Activated CD8-positive, alpha-beta T cell treated with anti-CD3 and anti-CD28 coated beads for 36 hours (primary cell): ENCODE results near the gene IRS1. TPM values are rescaled to one million over a fixed set of nuclear protein-coding genes. Genes with fewer than 3 reads are reported as not detected.

Source experiments
- ATAC-seq: fragments of 200-7000 bp; cut with Tn5 transposase; one replicate; pipeline ENCODE4 v1.10.0; 2021; ENCODE audit warnings: mild to moderate bottlenecking, moderate library complexity
- CTCF ChIA-PET: fragments of 350-600 bp; sonication (Branson Sonifier 250); formaldehyde crosslinking; loops from one replicate; lab custom pipeline; 2021; ENCODE audit warnings: antibody characterized with exemption; lab: Charles Lee
- POLR2A ChIA-PET: fragments of 350-600 bp; sonication (Branson Sonifier 250); formaldehyde crosslinking; loops from one replicate; lab custom pipeline; 2021; ENCODE audit warnings: antibody characterized with exemption; lab: Charles Lee
- DNase-seq: peaks from one replicate; pipeline ENCODE4 v3.0.0-alpha.2; 2020
- H3K27ac Mint-ChIP-seq: one replicate; pipeline ENCODE4 v1.8.0; 2021; ENCODE audit warnings: mild to moderate bottlenecking, mixed read lengths
- H3K27me3 Mint-ChIP-seq: one replicate; pipeline ENCODE4 v1.8.0; 2021; ENCODE audit warnings: mixed read lengths
- H3K36me3 Mint-ChIP-seq: one replicate; pipeline ENCODE4 v1.8.0; 2021; ENCODE audit warnings: low read depth, mixed read lengths
- H3K4me1 Mint-ChIP-seq: one replicate; pipeline ENCODE4 v1.8.0; 2021; ENCODE audit warnings: low read depth, mixed read lengths
- H3K4me3 Mint-ChIP-seq: one replicate; pipeline ENCODE4 v1.8.0; 2021; ENCODE audit warnings: mild to moderate bottlenecking, moderate library complexity, mixed read lengths
- H3K9me3 Mint-ChIP-seq: one replicate; pipeline ENCODE4 v1.8.0; 2021; ENCODE audit warnings: mixed read lengths
- intact Hi-C: fragments of 100-400 bp; cut with micrococcal nuclease; formaldehyde crosslinking; loops from one replicate; pipeline ENCODE4 v1.10.0; 2022
- total RNA-seq, 2 experiments: library from RNA; stranded (reverse); gene quantifications; one replicate each; pipeline ENCODE4 v1.2.3, GENCODE V29; 2021
- TF ChIP-seq, protein P1 (sequence below): fragments of 200-600 bp; IDR thresholded peaks from one replicate; pipeline ENCODE4 v1.8.0; 2022; ENCODE audit warnings: antibody characterized with exemption, mild to moderate bottlenecking

IRS1 gene
- total RNA-seq, 2 experiments from 2014 or later, result 3.5 to 4.0 TPM

DNA sequence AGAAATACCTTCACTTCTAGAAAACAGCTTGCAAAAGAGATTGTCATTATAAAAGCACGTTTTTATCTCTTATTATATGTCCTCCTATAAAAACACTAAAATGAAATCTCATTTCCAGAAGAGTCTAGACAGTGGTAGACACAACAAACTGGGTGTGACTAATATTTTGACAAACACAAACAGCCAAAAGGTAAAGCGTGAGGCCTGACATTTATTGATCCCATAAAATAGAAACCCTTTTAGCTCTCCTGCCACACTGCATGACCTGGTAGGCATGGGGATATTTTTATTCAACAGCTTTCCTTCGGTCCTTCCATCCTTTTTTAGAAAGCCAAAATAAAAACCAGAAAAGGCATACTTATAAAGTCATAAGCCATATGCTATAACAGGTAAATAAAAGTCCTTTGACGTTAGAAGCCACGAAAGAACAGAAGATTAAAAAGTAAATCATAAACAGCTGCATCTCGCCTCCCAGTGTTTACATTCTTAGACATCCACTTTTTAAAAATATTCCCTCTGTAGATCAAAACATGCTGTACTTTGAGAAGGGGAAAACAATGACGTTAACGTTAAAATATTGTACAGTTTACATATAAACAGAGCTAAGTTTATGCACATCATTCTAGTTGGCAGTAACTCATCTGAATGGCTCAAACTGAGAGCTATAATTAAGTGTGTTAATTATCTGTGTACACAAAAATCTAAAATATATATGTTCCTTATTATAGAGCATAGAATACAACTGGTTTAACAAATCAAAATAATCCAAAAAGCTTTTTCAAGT lies 44.6 kb downstream of the IRS1 start:
- H3K36me3 Mint-ChIP-seq, result peaks cover 2% of the 10 kb centered on the region
- no peaks in the 10 kb centered on the region for H3K9me3 Mint-ChIP-seq
- H3K27ac Mint-ChIP-seq, result no peak overlapping the region
- TF ChIP-seq, protein P1, sequence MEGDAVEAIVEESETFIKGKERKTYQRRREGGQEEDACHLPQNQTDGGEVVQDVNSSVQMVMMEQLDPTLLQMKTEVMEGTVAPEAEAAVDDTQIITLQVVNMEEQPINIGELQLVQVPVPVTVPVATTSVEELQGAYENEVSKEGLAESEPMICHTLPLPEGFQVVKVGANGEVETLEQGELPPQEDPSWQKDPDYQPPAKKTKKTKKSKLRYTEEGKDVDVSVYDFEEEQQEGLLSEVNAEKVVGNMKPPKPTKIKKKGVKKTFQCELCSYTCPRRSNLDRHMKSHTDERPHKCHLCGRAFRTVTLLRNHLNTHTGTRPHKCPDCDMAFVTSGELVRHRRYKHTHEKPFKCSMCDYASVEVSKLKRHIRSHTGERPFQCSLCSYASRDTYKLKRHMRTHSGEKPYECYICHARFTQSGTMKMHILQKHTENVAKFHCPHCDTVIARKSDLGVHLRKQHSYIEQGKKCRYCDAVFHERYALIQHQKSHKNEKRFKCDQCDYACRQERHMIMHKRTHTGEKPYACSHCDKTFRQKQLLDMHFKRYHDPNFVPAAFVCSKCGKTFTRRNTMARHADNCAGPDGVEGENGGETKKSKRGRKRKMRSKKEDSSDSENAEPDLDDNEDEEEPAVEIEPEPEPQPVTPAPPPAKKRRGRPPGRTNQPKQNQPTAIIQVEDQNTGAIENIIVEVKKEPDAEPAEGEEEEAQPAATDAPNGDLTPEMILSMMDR, result no peak
- DNase-seq (no peak), ATAC-seq (no peak)
- no peaks in the 10 kb centered on the region for H3K27me3 Mint-ChIP-seq
- ChIA-PET CTCF (interaction anchor here (0.9 to 1.6 kb wide), 3 partner anchors 10 to 47 kb away, joined by 3 to 7 read pairs (median 3); no protein-coding TSS in a partner anchor), POLR2A (no interaction called here)
- peaks cover 6% of the 10 kb centered on the region for H3K4me1 Mint-ChIP-seq
- no peak overlapping the region for H3K4me3 Mint-ChIP-seq
- intact Hi-C loops, result no loop called here

DNA sequence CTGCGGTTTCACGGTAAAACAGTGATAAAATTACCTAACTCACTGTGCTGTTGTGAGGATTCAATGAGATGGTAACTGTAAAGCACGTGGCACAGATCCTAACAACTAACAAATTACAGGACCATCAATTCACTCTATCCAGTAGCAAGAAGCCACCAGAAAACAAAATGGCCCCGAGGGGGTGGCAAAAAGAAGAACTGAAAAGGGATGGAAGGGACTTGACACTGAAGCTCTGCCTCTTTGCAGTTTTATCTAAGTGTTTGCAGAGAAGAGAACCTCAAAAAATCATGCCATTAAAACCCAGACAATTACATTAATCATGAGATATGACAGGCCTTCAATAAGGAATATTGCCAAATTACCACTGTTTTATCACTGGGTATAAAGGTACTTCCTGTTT lies 46.7 kb downstream of the IRS1 start:
- Mint-ChIP-seq H3K9me3 (no peaks in the 10 kb centered on the region), H3K4me1 (peaks cover 6% of the 10 kb centered on the region), H3K27ac (no peak overlapping the region), H3K27me3 (no peaks in the 10 kb centered on the region), H3K4me3 (no peak overlapping the region), H3K36me3 (peaks cover 5% of the 10 kb centered on the region)
- CTCF ChIA-PET, result interaction anchor here (1.2 kb wide), 1 partner anchor 11 kb away, joined by 3 read pairs; no protein-coding TSS in a partner anchor
- no peak for ATAC-seq
- DNase-seq, result no peak
- POLR2A ChIA-PET, result no interaction called here
- TF ChIP-seq, protein P1, result no peak
- intact Hi-C loops, result no loop called here

DNA sequence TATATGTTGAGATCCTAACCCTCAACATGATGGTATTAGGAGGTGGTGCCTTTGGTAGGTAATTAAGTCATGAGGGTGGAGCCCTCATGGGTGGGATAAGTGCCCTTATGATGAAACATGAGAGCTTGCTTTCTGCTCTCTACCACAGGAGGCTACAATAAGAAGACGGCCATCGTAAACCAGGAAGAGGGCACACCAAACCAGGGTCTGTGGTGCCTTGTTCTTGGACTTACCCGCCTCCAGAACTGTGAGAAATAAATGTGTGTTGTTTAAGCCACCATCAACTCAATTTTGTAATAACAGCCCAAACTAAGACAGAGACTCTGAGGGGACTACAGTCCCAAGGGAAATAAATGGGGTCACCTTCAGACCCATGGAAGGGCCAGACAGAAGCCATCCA lies 52.3 kb downstream of the IRS1 start:
- Mint-ChIP-seq H3K4me1 (no peaks in the 10 kb centered on the region), H3K27me3 (no peaks in the 10 kb centered on the region), H3K36me3 (peaks cover 5% of the 10 kb centered on the region), H3K27ac (no peak overlapping the region), H3K4me3 (no peak overlapping the region), H3K9me3 (no peaks in the 10 kb centered on the region)
- ATAC-seq, result no peak
- ChIA-PET CTCF (no interaction called here), POLR2A (no interaction called here)
- intact Hi-C loops, result no loop called here
- DNase-seq, result no peak
- TF ChIP-seq, protein P1, result no peak

DNA sequence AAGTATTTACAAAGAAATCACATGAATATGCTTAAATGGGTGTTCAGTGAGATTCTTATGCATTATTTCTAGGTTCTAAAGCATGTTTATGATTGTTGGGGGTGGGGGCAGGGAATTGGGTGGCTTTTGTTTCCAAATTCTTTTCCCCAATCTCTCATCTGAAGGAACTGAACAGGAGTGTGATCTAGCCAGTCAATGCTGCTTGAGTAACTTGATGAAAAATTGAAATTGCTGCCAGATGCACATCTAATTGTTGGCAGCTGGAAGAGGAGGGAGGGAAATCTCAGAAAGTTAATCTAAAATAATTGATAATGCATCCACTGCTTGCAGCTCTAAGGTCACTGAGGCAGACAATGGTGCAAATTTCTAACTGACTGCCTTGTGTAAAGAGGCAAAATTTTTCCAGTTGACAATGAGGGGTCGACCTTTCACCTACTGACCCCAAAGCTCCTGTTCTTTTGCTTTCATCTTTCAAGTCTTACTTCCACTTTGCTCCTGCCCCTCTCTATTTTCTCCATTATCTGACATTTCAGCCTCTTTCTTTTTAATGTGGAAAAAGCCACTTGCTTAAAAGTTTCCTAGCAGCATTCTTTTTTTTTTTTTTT lies 53.3 kb downstream of the IRS1 start:
- intact Hi-C loops, result no loop called here
- ATAC-seq, result no peak
- no peaks in the 10 kb centered on the region for H3K9me3 Mint-ChIP-seq
- H3K27ac Mint-ChIP-seq, result no peak overlapping the region
- CTCF ChIA-PET, result interaction anchor here (0.6 to 1.0 kb wide), 2 partner anchors 21 to 1729 kb away, joined by 3 read pairs; no protein-coding TSS in a partner anchor
- POLR2A ChIA-PET, result no interaction called here
- no peak for DNase-seq
- peaks cover 5% of the 10 kb centered on the region for H3K36me3 Mint-ChIP-seq
- TF ChIP-seq, protein P1, result no peak
- no peak overlapping the region for H3K4me3 Mint-ChIP-seq
- no peaks in the 10 kb centered on the region for H3K4me1 Mint-ChIP-seq
- H3K27me3 Mint-ChIP-seq, result no peaks in the 10 kb centered on the region

- TF ChIP-seq, protein P1, result no peak
- ChIA-PET POLR2A (no interaction called here), CTCF (no interaction called here)
- DNase-seq (no peak), ATAC-seq (no peak)
- Mint-ChIP-seq H3K4me1 (peaks cover 3% of the 10 kb centered on the region), H3K27ac (no peak overlapping the region), H3K9me3 (no peaks in the 10 kb centered on the region), H3K36me3 (no peaks in the 10 kb centered on the region), H3K27me3 (no peaks in the 10 kb centered on the region), H3K4me3 (no peak overlapping the region)
- intact Hi-C loops, result no loop called here
These were observed 55.7 kb downstream of the IRS1 start for GRCh38 chr2:226743915-226744314.
